Memory B cell (primary cell): ENCODE data around the gene C1orf146.

Source experiments
- ATAC-seq: fragments of 150-1000 bp; cut with Tn5 transposase; 2 replicates; pipeline ENCODE4 v1.10.0; 2021; ENCODE audit warnings: low read depth, mild to moderate bottlenecking, moderate library complexity
- DNase-seq, 2 donors: peaks; one replicate each; pipeline ENCODE4 v3.0.0; 2022; ENCODE audit warnings: low spot score in 2 of 2
- H3K27ac Mint-ChIP-seq: one replicate; pipeline ENCODE4 v1.8.0; 2022; ENCODE audit warnings: mild to moderate bottlenecking, moderate library complexity, mixed read lengths
- H3K27me3 Mint-ChIP-seq: one replicate; pipeline ENCODE4 v1.8.0; 2022; ENCODE audit warnings: mixed read lengths
- H3K36me3 Mint-ChIP-seq: one replicate; pipeline ENCODE4 v1.8.0; 2022; ENCODE audit warnings: mild to moderate bottlenecking, mixed read lengths
- H3K4me1 Mint-ChIP-seq: one replicate; pipeline ENCODE4 v1.8.0; 2022; ENCODE audit warnings: mixed read lengths
- H3K4me3 Mint-ChIP-seq: one replicate; pipeline ENCODE4 v1.8.0; 2022; ENCODE audit warnings: mild to moderate bottlenecking, moderate library complexity, mixed read lengths
- H3K9me3 Mint-ChIP-seq: one replicate; pipeline ENCODE4 v1.8.0; 2022; ENCODE audit warnings: mixed read lengths

Gene C1orf146, protein sequence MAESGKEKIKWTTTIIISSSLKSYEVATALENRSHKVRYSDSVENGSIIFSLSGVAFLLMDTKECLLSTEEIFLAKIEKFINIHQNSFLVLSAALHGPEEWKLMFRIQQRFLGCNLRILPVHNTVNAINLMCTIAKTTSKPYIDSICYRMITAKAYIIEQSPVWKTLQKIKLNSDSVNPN

DNA sequence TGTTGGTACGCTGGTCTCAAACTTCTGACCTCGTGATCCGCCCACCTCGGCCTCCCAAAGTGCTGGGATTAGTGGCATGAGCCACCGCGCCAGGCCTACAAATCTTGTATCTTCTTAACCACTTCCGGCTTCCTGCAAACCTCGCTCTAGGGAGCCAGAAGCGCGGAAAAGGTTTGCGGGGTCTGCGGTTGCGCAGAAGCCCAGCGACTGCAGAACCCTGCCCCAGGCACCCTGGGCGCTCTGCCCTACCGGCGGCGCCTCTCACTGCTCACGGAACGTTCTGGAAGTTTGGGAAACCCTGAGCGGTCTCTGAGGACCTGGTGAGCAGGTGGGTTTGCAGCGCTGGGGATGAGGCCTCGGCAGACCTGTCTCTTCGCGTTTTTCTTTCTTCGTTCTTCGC lies at the start of gene C1orf146:
Gene C1orf146, plus strand, starts transcription at position 195 of the 400 bp plus-strand sequence. CDS start 13,506 bp downstream, outside the sequence.
- no peak within 1 kb of the TSS for H3K4me3 Mint-ChIP-seq
- H3K36me3 Mint-ChIP-seq: no peaks in the 10 kb centered on the region
- no peaks in the 10 kb centered on the region for H3K4me1 Mint-ChIP-seq
- H3K27me3 Mint-ChIP-seq: no peaks in the 10 kb centered on the region
- H3K27ac Mint-ChIP-seq: no peak within 1 kb of the TSS
- DNase-seq (no peak), ATAC-seq (no peak)
- H3K9me3 Mint-ChIP-seq: no peaks in the 10 kb centered on the region

DNA sequence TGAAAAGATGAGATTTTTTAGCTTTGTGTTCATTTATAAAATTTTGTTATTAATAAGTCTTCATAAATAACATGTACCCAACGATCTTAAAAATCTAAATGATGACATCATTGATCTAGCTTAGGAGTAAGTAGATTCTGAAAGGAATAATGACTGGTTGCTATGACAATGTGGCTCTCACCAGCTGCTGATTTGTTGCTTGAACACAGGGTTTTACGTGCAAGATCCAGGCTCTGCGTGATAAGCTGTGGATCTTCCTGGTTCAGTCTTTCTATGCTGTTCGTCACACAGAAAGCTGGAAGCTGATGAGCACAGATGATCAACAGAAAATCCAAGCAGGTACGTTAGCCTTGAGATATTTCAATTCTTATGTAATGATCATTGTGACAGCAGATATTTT lies 49.1 kb upstream of the C1orf146 start:
- Mint-ChIP-seq H3K4me3 (no peak overlapping the region), H3K9me3 (no peaks in the 10 kb centered on the region), H3K27ac (no peak overlapping the region), H3K4me1 (no peaks in the 10 kb centered on the region), H3K27me3 (no peaks in the 10 kb centered on the region), H3K36me3 (peaks cover under 1% of the 10 kb centered on the region)
- DNase-seq: no peak
- no peak for ATAC-seq

DNA sequence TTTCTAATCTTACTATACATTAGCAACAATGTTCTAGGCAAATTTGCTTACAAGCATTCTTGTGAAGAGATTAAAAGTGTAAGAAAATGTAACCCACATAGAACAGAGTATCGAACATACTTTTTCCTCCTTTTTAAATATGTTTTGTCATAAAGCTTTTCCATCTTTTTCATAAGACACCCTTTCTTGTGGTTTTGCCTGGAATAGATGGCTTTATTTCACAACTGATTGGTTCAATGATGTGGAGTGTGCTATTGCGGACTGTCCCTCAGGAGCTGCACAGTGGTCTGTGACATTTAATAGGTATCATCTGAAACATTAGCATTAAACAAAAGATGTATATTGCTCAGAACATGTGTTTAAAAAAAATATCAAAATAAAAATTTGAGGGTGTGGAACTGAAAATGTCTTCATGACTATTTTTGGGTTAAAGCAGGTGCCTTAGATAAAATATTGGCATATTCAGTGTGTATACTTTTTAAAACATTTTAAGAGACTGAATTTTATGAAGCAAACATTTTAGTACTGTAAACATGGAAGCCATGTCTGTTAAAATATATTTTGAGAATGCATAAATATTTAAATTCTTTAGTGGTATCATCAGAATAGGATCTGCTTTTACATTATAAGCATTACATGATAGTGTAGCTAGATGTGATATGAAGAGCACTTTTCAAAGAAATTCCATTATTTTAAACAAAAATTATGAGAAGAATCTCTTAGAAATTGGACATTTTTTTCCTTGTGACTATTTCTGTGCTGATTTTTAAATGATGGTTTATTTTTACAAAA lies 48.3 kb upstream of the C1orf146 start:
- Mint-ChIP-seq H3K4me3 (no peak overlapping the region), H3K9me3 (no peaks in the 10 kb centered on the region), H3K36me3 (peaks cover 2% of the 10 kb centered on the region), H3K4me1 (no peaks in the 10 kb centered on the region), H3K27ac (no peak overlapping the region), H3K27me3 (no peaks in the 10 kb centered on the region)
- ATAC-seq: no peak
- DNase-seq: no peak

DNA sequence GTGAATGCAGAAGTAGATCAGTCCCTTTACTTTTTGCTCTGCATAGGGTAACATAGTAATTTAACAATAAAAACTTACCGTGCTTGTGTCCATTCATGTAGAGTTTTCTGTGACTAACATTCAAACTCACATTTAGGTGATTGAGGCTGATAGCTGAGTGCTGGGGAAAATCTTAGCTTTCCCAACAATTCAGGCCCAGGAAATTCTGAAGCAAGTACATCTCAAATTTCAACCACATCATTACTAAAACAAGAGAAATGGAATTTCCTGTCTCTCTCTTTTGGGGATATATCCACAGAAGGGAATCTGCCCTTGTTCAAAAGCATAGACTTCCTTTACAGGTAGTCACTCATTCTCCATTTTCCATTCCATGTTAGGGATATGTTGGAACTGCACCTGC lies 33.1 kb upstream of the C1orf146 start:
- H3K4me1 Mint-ChIP-seq: no peaks in the 10 kb centered on the region
- H3K27ac Mint-ChIP-seq: no peak overlapping the region
- peaks cover 2% of the 10 kb centered on the region for H3K36me3 Mint-ChIP-seq
- H3K9me3 Mint-ChIP-seq: peaks cover 1% of the 10 kb centered on the region
- ATAC-seq (no peak), DNase-seq (no peak)
- H3K27me3 Mint-ChIP-seq: peaks cover 4% of the 10 kb centered on the region
- no peak overlapping the region for H3K4me3 Mint-ChIP-seq

DNA sequence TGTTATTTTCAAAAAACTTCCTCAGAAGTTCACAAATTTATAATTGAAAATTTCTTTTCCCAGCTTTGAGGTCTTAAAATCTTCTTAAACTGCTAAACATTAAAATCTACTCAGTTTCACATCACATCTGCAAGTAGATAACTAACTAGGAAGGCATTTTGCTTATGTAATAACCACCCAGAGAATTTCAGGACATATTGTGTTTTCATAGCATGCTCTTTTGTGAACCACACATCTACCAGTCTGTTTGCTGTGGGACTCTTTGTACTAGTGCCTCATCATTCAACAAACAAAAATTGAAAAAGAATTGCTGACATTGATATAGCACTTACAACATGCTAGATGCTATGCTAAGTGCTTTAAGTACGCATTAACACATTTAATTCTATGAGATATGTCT lies 31.6 kb upstream of the C1orf146 start:
- H3K36me3 Mint-ChIP-seq: no peaks in the 10 kb centered on the region
- H3K9me3 Mint-ChIP-seq: peaks cover 1% of the 10 kb centered on the region
- DNase-seq (no peak), ATAC-seq (no peak)
- no peak overlapping the region for H3K27ac Mint-ChIP-seq
- H3K27me3 Mint-ChIP-seq: peaks cover 4% of the 10 kb centered on the region
- H3K4me1 Mint-ChIP-seq: no peaks in the 10 kb centered on the region
- H3K4me3 Mint-ChIP-seq: no peak overlapping the region

DNA sequence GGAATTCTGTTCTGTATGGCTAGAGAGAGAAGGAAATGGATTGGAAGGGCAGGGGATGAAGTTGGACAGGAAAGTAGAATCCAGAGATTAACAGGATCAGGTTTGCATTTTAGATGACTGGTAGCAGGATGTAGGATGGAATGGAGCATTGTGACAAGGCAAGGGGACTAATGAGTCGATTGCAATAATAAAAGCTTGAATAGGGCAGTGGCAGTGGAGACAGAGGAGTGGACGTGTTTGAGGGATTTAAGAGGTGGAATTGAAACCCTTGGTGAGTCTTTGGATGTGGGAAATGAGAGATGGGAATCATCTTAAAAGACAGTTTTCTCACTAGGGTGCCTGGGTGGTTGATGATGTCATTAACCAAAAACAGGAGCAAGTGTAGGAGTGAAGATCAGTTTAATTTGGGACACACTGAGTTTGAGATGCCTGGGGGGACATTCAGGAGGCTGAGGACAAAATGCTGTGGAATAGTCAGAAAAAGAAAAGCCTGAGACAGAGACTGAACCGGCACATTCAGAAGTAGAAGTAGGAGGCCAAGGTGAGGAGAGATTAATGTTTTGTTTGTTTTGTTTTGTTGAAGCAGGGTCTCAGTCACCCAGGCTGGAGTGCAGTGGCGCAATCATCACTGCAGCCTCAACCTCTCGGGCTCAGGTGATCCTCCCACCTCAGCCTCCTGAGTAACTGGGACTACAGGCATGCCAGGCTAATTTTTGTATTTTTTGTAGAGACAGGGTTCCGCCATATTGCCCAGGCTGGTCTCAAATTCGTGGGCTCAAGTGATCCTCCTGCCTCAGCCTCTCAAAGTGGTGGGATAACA lies 29.1 kb upstream of the C1orf146 start:
- Mint-ChIP-seq H3K27me3 (peaks cover 4% of the 10 kb centered on the region), H3K27ac (no peak overlapping the region), H3K4me1 (no peaks in the 10 kb centered on the region), H3K36me3 (no peaks in the 10 kb centered on the region), H3K9me3 (peaks cover 1% of the 10 kb centered on the region), H3K4me3 (no peak overlapping the region)
- ATAC-seq (no peak), DNase-seq (no peak)

DNA sequence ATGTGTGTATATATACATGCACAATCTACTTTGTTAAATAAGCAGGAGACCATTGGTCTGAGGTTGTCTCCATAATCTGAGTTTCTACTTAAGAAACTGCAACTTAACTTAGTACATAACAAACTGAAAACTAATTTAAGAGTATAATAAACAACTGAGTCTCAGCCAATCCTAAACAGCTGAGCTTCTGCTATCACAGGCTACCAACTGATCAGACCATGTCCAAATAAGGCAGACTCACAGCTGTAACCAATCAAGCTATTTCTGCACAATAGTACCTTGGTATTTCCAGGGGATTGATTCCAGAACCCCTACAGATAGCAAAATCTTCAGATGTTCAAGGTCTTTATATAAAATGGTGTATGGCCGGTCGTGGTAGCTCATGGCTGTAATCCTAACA lies 26.0 kb upstream of the C1orf146 start:
- no peaks in the 10 kb centered on the region for H3K4me1 Mint-ChIP-seq
- H3K27me3 Mint-ChIP-seq: peaks cover 4% of the 10 kb centered on the region
- no peaks in the 10 kb centered on the region for H3K36me3 Mint-ChIP-seq
- peaks cover 1% of the 10 kb centered on the region for H3K9me3 Mint-ChIP-seq
- ATAC-seq: no peak
- DNase-seq: no peak
- no peak overlapping the region for H3K4me3 Mint-ChIP-seq
- no peak overlapping the region for H3K27ac Mint-ChIP-seq

DNA sequence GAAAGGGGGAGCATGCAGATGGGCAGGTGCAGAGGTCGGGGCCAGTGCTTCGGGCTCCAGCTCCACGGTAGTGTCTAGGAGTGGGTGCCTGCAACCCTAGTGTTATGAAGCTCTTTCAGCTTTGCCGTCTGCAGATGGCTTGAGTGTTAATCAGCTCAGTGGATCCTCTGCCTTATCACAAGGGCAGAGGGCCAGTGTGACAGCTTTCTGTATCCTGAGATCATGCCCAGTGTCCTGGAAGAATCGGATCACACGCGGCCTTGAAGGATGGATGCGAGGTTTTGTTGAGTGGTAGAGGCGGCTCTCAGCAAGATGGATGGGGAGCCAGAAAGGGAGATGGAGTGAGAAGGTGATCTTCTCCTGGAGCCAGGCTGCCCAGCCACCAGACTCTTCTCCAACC lies 25.5 kb upstream of the C1orf146 start:
- Mint-ChIP-seq H3K4me3 (no peak overlapping the region), H3K27me3 (peaks cover 3% of the 10 kb centered on the region), H3K9me3 (peaks cover 1% of the 10 kb centered on the region), H3K4me1 (no peaks in the 10 kb centered on the region), H3K36me3 (no peaks in the 10 kb centered on the region), H3K27ac (no peak overlapping the region)
- DNase-seq (no peak), ATAC-seq (no peak)

DNA sequence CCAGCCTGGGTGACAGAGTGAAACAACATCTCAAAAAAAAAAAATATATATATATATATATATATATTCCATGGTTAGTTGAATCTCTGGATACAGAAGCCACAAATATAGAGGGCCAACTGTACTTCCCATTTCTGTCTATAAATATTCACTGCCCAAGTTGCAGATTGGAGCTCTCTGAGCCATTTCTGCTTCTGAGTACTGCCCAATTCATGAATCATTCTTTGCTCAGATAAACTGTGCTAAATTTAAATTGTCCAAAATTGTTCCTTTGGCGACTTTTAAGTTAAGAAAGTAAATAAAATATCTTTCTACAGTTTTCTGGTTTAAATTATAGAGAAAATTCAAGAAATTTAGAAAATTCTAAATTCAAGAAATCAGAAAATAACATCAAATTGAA lies 23.2 kb upstream of the C1orf146 start:
- Mint-ChIP-seq H3K4me3 (no peak overlapping the region), H3K27me3 (no peaks in the 10 kb centered on the region), H3K36me3 (no peaks in the 10 kb centered on the region), H3K9me3 (no peaks in the 10 kb centered on the region), H3K27ac (no peak overlapping the region), H3K4me1 (no peaks in the 10 kb centered on the region)
- DNase-seq (no peak), ATAC-seq (no peak)

DNA sequence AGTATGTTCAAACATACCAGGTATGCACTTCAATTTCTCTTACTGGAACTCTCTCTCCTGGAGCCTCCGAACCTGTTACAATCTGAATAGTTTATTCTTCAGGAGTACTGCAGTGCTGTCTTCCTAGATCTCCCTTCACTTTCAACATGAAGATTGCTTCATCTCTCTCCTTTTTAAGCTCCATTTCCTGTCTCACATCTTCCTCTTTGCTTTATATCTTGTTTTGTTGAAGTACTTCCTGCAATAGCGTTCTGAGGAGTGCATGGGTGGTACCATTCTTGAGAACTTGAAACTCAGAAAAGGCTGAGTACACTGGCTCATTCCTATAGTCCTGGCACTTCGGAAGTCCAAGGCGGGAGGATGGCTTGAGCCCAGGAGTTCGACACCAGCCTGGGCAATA lies 15.7 kb upstream of the C1orf146 start:
- no peak overlapping the region for H3K4me3 Mint-ChIP-seq
- H3K4me1 Mint-ChIP-seq: peaks cover 4% of the 10 kb centered on the region
- no peaks in the 10 kb centered on the region for H3K36me3 Mint-ChIP-seq
- no peak overlapping the region for H3K27ac Mint-ChIP-seq
- ATAC-seq (no peak), DNase-seq (no peak)
- H3K27me3 Mint-ChIP-seq: no peaks in the 10 kb centered on the region
- H3K9me3 Mint-ChIP-seq: peaks cover 2% of the 10 kb centered on the region

DNA sequence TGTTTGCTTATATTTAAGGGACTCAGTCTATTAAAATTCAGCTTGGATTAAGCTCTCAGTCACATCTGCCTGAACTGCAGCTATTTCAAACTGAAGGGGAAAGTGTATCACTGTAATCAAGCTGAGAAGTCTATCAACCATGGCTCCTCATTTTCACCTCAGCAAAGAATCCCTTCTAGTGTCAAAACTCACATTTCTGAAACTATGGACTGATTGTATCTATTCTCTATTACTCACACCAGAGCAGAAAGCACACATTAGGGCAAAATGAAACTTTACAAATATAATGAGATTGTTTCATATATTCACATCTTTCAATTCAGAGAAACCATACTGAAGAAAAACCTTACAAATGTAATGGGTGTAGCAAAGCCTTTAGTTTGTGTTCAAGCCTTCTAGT lies 14.6 kb upstream of the C1orf146 start:
- peaks cover 4% of the 10 kb centered on the region for H3K4me1 Mint-ChIP-seq
- no peaks in the 10 kb centered on the region for H3K27me3 Mint-ChIP-seq
- DNase-seq (no peak), ATAC-seq (no peak)
- peaks cover 2% of the 10 kb centered on the region for H3K9me3 Mint-ChIP-seq
- no peak overlapping the region for H3K27ac Mint-ChIP-seq
- H3K36me3 Mint-ChIP-seq: no peaks in the 10 kb centered on the region
- no peak overlapping the region for H3K4me3 Mint-ChIP-seq

DNA sequence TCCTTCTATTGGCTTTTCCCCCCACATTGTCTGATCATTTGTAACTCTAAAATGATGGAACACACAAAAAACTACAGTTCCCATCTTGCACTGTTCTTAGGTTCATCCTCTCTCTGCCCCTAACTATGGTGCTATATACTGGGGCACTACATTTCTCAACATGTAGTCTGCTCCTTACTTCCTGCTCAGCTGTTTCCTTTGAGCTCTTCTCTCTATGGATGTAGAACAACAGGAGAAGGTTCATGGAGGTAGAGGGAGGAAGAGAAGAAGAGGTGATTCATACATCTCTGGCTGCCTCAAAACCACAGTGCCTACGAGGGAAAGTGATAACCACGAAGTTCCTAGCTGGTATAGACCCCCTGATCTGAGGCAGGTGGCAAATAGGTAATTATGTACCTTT lies 7.0 kb upstream of the C1orf146 start:
- Mint-ChIP-seq H3K9me3 (peaks cover 2% of the 10 kb centered on the region), H3K4me3 (no peak overlapping the region), H3K27me3 (peaks cover 4% of the 10 kb centered on the region), H3K4me1 (no peaks in the 10 kb centered on the region), H3K27ac (no peak overlapping the region), H3K36me3 (no peaks in the 10 kb centered on the region)
- DNase-seq: no peak
- no peak for ATAC-seq

DNA sequence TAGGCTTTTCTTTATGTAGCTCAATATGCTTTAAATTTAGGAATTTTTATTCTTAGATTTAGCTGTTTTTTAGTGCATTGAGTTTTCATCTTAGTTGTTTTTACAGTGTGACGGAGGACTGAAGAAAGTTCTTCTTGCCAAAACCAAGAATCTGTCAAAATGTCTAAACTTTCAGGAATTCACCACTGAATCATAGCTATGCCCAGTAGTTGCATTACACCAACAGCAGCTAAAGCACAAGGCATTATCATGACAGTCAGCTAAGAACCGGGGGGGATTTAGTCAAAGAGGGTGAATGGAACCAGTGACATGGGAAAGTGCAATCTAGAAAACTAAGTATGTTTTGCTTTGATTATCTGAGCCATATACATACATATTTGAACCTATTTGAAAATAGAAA lies 6.5 kb upstream of the C1orf146 start:
- H3K9me3 Mint-ChIP-seq: no peaks in the 10 kb centered on the region
- peaks cover 4% of the 10 kb centered on the region for H3K27me3 Mint-ChIP-seq
- ATAC-seq (no peak), DNase-seq (no peak)
- no peaks in the 10 kb centered on the region for H3K4me1 Mint-ChIP-seq
- H3K36me3 Mint-ChIP-seq: no peaks in the 10 kb centered on the region
- H3K4me3 Mint-ChIP-seq: no peak overlapping the region
- no peak overlapping the region for H3K27ac Mint-ChIP-seq

DNA sequence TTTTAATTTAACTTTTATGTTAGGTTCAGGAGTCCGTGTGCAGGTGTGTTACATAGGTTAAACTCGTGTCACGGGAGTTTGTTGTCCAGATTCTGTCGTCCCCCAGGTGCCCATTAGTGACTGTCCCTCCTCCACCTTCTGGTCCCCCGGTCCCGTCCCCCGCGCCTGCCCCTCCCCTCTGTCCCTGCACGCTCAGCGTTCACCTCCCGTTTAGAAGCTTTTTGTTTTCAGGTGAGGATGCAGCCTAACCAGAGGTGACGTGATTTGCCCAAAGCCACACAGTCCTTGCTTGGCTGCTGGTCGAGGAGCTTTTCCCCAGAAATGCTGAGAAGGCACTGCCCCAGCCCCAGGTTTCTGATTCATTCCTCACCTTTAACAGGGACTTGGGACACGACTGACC lies 844 bp downstream of the C1orf146 start:
- Mint-ChIP-seq H3K27me3 (no peaks in the 10 kb centered on the region), H3K4me3 (no peak overlapping the region), H3K4me1 (no peaks in the 10 kb centered on the region), H3K36me3 (no peaks in the 10 kb centered on the region), H3K27ac (no peak overlapping the region), H3K9me3 (no peaks in the 10 kb centered on the region)
- DNase-seq: no peak
- no peak for ATAC-seq
